HG03139 (cell line): ENCODE measurements around the gene TMPRSS4.
"Not testable (repeated sequence)": the region's sequence is repeated elsewhere in the genome, so short reads cannot be mapped to it uniquely, and the experiment has no call there.

Experiments used
- ATAC-seq: cut with Tn5 transposase; IDR thresholded peaks from one replicate; pipeline ENCODE4 v1.9.1; 2021; ENCODE audit not compliant: unreplicated experiment

TMPRSS4 gene

DNA sequence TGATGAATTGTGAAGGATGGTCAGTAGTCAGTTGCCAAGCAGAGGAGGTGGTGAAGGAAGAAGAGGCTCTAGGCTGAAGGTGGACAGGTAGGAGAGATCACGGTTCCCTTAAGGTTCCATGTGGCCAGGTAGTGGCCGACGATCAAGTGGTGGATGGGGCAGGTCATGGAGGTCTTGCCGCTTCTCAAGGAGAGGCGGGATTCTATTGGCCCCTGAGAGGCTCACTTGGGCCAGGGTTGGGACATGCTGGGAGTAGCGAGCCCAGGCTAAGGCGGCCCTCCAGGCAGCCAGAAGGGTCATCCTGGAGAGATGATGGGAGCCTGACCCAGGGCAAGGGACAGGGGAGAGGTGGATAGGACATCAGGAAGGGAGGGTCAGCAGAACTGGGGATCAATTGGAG, 20.9 kb upstream of the TMPRSS4 start:
- no peak for ATAC-seq

DNA sequence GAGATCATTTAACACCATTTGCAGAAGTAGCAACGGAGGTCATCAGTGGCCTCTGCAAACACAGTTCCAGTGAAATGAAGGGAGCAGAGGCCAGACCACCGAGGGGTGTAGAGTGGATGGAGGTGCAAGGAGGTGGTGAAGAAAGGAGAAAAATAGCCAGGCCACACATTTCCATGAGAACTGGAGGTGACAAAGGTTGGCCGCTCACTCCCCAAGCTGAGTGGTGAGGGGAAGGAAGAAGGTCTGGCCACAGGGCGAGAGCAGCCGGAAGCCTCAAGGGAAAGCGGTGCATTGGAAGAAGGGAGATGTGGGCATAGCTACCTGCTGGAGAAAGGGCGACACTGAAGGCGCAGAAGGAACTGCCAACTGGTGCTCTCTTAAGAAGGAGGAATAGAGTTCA, 20.1 kb upstream of the TMPRSS4 start:
- ATAC-seq: no peak

DNA sequence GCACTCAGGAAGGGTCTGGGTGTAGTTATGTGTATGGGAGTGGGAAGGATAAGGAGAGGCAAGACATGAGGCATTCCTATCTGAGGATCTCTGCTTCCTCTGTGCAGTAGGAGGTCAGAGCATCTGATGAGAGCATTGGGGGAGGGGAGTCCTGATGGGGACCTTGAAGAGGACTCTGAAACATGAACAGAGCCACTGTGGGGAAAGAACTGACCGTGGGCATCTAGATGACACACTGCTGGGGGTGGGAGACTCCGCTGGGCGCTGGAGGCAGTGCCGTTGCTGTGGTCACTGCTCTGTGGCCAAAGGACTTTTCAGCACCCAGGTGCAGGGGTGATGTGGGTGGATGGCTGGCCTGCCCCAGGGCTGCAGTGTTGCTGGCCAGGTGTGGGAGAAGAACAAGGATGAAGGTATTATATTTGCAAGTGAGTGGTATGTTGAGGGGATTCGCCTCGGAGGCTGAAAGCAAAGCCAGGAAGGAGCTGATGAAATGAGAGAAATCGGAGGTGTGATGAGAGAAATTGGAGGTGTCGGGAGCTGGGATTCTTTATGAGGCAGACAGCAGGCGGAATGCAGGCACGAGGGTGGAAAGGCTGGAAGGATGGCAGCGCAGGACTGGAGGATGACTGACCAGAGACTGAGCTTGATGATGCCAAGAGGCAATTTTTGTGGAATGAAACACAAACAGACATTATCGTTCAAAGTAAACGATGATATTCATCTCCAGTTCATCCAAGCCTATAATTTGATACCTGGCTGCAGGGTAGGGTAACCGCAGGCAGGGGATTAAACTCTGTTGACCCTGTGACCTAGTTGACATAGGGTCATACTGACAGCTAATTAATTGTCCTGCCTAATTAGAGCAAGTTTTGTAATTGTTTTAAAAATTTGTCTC, 19.4 kb upstream of the TMPRSS4 start:
- ATAC-seq: no peak

DNA sequence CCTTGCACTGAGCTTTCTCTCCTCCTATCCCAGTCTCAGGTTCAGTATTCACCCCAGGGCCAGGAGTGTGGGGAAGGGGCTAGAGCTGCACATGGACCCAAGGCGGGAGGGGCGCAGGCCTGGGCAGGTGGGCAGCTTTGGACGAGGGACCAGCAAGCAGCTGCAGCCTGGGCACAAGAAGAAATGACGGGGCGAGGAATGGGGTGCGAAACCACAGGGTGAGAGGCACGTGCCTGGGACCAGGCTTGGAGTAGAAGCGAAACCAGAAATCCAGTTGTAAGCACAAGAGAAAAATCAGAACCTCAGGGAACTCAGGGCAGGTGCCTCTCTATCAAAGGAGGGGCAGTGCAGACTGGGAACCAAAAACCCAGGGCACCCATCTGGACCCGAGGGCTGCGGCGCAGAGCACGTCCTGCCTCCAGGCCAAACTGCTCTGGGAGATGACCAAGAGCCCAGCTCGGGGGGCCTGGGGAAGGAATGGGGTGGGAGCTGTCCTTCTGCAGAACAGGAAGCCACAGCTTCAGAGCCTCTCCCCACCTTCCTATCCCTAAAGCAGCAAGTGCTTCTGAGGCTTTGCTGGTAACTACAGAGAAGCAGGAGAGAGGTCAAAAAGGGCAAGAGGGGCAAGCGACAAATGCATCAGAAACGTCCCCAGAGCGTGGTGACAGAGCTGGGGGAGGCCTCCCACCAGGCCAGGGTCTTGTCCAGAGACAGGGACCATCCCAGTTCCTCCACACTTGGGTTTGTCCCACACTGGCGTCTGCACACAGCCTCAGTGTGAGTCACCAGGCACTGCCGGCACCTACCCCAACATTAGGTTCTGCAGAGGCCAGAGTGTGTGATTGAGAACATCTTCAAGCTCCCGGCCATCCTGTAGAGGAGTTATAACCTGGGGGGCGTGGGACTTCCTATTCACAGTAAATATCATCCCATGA, 18.3 kb upstream of the TMPRSS4 start:
- no peak for ATAC-seq

DNA sequence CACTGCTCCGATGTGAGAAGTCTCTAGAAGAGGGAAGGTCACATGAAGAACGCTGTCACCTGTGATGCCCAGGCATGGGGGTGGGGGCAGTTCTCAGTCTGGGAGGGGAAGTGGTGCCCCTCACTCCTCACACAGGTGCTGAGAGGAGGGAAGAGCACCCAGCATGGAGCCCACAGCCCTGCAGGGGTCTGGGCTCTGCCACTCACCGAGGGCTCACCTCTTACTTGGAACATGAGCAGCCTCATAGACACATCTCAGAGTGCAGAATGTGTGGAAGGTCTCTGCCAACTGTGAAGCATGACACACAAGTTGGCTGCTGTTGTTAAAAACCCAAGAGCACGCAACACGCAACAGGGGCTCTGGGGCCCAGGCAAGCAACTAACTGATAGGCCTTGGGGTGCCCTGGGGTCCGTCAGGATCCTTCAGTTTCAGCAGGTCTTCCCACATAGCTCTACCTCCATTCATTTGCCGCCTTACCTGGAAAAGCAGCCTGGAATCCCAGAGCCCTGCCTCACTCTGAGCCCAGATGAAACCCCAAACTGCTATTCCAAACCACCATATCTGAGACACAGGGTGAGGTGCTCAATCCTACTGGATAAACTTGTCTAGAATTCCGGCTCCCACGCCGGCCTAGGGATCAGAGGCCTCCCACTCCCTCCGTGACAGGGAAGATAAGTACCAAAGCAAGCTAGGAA, 17.5 kb upstream of the TMPRSS4 start:
- no peak for ATAC-seq

DNA sequence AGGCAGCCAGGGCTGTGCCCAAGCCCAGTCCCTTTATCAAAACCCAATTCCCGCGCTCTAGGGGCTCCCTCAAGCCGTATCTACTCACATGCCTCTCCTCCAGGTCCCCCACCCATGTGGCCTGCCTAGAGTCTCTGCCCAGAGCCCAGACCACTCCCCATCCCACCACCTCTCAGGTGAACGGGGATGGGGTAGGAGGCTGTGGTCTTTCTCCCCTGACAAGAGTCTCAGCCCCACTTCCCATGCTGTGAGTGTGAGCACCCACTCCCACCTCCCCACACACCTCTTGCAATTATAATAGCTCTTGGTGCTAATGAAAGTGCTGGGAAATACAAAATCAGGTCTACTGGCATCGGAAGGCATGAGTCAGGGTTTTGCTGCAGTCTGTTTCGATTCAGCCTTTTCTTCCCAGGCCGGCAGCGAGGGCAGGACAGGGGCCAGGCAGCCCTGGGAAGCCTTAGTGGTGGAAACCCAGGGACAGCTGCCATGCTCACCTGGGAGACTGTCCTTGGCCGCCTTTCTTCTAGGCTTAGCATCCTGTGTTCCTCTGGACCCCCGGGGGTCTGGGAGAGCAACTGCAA, 16.7 kb upstream of the TMPRSS4 start:
- no peak for ATAC-seq

DNA sequence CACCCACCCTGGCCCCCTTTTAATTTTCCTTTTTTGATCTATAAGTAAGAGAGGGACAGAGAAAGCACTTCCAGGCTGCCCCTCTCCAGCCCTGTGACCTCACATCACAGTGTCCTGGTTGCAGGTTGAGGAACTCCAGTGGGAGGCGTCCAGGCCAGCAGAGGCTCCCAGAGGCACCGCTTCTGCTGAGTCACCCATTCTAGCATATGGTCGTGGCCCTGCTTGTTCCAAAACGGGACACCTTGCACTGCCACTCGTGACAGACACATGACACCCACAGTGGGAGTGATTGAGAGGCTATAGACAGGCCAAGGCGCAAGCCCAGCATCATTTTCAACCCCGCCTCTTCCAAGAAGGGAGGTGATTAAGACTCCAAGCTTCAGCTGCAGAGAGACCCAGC, 16.0 kb upstream of the TMPRSS4 start:
- ATAC-seq: no peak

DNA sequence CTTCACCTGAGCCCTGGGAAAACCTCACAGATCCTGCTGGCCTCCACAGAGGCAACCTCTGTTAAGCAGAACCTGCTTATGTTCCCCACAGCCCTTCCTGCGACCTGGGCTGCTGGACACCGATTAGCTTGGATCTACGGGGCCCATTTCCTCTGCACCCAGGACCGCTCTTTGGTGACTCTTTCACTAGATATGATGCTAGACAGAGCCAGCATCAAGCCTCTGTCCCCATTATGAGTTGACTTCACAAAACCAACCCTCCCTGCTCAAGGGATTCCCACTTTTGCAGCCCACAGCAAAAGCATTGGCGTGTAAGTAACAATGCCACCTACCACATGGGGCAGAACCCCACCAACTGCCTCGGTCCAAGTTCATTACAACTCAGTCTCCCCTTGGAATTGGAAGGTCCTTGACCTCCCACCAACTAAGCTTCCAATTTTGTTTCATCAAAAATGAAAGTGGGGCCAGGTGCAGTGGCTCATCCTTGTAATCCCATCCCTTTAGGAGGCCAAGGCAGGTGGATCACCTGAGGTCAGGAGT, 15.2 kb upstream of the TMPRSS4 start:
- ATAC-seq: no peak

DNA sequence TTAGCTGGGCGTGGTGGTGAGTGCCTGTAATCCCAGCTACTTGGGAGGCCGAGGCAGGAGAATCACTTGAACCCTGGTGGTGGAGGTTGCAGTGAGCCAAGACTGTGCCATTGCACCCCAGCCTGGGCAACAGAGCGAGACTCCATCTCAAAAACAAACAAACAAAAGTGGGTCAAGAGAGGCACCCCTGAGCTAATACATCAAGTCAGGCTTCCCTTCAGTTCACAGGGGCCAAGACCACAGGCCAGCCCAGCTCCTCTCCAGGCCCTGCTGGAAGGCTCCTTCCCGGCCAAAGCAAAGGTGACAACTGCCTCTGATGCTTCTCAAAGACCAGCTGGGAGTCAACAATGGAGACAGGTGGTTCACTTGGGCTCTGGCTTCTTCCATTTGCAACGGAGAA, 14.7 kb upstream of the TMPRSS4 start:
- not testable (repeated sequence) for ATAC-seq

DNA sequence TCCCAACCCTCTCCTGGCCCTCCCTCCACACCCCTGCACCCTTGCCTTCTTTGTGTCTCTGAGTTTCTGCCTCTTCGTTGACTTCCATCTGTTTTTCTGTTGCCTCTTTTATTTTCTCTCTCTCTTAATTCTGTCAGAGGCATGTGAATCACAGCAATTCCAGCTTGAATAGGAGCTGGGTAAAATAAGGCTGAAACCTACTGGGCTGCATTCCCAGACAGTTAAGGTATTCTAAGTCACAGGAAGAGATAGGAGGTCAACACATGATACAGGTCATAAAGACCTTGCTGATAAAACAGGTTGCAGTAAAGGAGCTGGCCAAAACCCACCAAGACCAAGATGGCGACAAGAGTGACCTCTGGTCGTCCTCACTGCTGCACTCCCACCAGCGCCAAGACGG, 14.2 kb upstream of the TMPRSS4 start:
- not testable (repeated sequence) for ATAC-seq

DNA sequence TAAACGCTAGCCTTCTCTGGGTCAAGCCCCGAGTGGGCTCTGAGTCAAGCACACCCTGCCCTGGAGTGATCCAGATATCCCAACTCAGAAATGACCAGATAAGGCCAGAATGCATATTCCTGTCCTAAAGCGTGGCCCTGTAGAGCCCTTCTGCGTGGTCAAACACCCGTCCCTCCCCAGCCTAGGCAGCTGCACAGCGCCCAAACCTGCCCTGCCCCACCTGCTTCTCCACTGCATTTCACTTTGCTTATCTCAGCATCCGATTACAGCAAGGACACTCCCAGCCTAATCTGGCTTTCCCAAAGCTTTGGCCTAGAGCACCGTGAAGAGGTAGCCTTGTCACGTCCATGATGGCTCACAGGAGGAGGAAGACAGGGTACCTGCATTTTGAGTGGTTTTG, 11.9 kb upstream of the TMPRSS4 start:
- ATAC-seq: no peak

DNA sequence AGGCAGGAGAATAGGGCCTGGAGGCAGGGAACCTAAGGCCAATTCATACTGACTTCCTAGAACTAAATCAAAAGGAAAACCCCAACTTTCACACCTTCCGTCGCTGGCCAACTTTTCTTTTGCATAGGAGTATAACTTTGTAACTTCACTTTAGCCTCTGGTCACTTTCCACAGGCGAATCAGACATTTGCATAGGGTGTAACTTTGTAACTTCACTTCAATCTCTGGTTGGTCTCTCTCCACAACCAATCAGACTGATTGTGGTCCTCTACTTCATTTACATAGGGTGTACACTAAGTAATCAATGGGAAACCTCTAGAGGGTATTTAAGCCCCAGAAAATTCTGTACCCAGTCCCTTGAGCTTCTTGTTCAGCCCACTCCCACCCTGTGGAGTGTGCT, 11.5 kb upstream of the TMPRSS4 start:
- ATAC-seq: no peak

DNA sequence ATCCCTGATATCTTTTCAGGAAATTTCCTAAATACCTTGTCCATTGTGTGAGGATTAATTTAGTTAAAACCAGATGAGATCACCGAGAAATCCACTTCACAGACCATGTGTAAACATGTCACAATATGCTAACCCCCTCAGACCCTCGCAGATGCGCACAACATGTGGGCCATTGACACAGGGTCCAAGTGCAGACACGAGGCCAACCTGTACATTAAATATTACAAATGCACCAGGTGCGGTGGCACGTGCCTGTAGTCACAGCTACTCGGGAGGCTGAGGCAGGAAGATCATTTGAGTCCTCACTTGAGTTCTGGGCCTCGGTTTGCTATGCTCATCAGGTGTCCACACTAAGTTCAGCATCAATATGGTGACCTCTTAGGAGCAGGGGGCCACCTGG, 9.9 kb upstream of the TMPRSS4 start:
- ATAC-seq: no peak

DNA sequence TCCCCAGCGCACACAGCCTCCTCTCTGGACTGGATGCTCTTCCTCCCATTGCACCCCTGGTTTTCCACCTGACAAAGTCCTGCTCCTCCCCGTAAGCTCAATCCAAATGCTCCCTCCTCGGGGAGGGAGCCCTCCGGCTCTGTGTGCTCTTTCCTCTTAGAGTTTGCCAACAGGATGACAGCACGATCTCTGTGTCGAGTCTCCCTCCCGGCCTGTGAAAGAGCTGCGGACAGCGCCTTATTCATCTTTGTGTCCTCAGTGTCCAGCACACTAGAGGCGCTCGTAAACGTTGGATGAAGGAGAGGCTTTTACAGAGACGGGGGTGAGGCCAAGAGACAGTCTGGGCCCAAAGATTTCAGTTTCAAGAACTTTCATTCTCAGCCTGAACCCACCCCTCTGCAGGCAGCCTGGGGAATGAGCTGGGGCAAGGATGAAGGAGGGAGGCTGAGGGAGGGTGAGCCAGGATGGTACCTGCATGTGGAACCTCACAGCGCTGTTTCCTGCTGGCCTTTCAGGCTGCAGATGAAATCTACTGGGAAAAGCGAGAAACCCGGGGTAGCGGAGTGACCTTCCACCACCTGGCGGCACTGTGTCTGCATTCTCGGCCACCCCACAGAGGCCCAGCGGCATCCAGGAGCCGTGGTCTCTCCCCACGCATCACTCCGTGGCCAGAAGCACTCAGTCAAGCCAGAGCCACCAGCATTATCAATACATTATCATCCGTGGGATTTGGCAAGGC, 8.5 kb upstream of the TMPRSS4 start:
- no peak for ATAC-seq

DNA sequence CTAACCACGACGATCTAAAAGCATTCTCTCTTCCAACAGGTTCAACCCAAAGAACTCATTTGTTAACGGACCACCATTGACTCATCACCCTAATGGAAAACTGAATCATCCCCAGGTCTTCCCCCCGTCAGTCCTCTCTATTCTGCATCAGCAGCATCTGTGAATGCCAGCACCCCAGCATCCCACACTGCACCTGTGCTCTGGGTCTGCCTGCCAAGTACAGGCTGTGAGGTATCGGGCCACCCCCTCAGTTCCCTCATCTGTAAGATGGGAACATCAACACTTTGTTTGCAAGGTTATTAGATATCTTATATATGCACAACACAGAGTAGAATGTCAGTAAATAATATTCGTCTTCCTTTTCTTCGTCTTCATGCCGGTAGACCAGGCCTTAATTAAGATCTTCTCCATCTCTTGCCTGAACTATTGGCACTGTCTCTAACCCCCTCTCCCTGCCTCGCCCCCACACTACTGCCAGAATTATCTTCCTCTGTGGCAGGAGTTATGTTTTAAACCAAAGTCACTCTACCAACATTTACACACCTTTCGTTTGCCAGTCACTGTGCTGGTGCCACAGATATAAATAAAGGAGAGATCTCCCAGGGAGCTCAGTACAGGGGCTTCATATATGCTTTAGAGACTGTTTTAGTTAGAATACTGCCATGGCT, 7.8 kb upstream of the TMPRSS4 start:
- ATAC-seq: no peak

DNA sequence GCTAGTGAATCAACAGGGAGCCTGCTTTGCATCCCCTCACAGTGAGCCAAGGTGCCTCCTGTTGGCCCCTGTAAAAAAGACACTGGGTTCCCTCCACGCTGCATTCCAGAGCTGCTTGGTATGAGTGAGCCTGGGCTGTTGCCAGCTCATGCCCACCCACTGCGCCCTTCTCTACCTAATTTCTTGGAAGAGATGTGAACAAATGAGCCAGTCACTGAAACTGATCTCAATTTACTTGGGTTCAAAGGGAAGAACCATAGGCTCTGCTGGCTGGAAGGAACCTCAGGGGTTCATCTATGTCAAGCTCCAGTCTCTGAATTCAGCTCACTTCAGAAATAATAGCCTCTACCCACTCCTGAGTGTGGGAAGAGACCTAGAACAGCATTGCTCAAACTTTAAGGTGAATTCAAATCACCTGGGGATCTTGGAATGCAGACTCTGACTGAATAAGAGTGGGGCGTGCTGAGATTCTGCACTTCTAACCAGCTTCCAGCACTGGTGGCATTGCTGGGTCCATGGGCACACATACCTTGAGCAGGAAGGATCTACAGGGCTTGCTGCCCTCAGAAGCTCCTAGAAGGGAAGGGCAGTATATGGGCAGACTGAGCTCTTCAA, 5.4 kb upstream of the TMPRSS4 start:
- no peak for ATAC-seq

DNA sequence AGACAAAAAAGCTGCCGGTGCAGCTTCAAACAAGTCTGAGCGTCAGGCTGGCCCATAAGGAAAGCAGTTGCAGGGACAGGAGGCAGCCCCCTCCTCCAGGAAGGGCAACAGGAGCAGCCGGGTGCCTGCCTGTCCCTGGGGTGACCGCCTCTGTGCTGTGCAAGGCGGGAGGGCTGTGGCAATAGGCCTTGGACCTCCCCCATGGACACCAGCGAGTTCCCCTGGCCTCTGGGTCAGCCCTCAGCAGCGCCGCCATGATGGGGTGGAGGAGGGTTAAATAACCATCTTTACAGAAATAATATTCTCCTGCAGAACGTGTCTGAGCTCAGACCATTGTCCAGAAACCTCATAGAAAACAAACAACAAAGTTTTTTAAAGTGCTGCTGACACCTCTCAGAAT, 3.3 kb upstream of the TMPRSS4 start:
- ATAC-seq: no peak

DNA sequence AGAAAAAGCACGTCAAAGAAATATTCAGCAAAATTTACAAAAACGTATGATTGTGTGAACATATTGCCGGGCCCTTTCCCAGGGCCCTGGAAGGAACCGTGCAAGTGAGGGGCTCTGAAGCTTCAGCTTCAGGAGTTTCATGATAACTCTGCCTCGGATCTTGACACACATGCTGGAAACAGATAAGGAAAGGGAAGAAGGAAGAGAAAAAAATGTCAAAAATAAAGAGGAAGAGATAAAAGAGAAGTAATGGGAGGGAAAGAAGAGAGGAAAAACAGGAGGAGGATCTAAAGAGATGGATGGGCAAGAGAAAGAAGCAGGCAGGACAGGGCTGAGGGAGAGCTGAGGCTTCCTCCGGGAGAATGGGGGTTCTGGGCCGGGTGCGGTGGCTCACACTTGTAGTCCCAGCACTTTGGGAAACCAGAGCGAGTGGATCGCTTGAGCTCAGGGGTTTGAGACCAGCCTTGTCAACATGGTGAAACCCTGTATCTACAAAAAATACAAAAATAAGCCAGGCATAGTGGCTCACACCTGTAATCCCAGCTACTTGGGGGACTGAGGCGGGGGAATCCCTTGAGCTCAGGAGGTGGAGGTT, 2.7 kb upstream of the TMPRSS4 start:
- ATAC-seq: no peak

DNA sequence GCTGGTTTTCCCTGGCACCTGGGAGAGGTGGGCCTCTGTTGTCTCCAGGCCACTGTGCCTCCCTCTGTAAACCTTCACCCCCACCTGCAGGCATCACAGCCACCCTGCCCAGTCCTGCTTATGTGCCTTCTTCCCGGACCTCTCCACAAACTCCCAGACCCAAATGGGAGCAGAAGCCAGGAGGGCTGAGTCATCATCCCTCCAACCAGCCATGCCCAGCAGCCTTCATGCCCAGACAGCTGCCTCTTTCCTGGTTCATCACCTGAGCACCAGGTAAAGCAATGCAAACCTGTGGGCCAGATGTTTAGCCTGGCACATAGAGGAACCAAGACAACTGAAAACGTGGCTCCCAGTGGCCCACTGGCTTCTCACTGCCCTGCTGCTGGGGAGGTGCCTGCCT, 2.1 kb upstream of the TMPRSS4 start:
- no peak for ATAC-seq
